ENCODE measurements around the gene NLRP12. TPM values are rescaled to one million over a fixed set of nuclear protein-coding genes. Genes with fewer than 3 reads are reported as not detected.
"Not testable (repeated sequence)": the region's sequence is repeated elsewhere in the genome, so short reads cannot be mapped to it uniquely, and the experiment has no call there.

NLRP12 gene
- total and polyA plus RNA-seq, 12 donors, result 0.10 to 0.78 (median 0.21) TPM; not detected in 3

DNA sequence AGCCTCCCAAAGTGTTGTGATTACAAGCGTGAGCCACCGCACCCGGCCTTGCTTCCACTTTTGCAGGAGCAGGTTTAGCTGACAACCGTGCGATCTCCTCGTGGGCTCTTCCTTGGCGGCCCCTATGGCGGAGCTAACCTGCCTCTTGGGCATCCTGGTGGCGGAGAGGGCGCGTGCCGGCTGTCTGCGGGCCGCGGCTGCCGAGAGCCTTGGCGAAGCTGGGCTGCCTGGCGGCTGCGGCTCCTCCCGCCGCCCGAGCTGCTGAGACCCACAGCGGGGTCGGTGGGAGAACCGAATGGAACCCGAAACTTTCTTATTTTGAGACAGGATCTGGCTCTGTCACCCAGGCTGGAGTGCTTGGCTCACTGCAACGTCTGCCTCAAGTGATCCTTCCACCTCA lies 55.7 kb downstream of the NLRP12 start:
- Histone ChIP-seq H3K36me3 (replicated peaks in 1 of 2) (no peaks in the 10 kb centered on the region), H3K27me3 (no peaks in the 10 kb centered on the region)

DNA sequence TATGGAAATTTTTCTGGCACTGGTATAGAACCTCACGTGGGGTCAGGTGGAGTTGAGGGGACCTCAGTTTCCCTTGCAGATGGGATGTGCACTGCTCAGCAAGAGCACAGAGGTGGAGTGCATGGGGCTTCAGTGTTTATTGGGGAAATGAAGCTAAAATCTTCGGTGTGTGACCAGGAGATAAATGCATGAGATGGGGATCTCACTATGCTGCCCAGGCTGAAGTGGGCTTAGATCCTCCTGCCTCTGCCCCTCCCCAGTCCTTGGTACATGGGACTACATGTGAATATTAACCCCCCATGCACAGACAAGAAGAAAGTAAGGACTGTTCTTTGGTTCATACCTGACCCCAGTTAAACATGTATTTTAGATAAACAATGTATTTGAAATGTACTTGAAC lies 65.1 kb downstream of the NLRP12 start:
- H3K36me3 ChIP-seq (replicated peaks in 1 of 2); H3K4me1 ChIP-seq (replicated peaks in 1 of 2); H3K4me3 ChIP-seq; H3K27ac ChIP-seq; DNase-seq; intact Hi-C loops (cut with DNase I); H3K27me3 ChIP-seq; H3K9me3 ChIP-seq (replicated peaks in 1 of 3): not testable (repeated sequence)
- WGBS, 4 donors, result 56 to 85% (median 71%) methylated on average over 2 of the region's 2 CpGs

More for the DNA sequence above, 55.7 kb downstream of the NLRP12 start:
- no peak overlapping the region for H3K4me3 ChIP-seq
- H3K9me3 ChIP-seq (replicated peaks in 1 of 3), result no peaks in the 10 kb centered on the region
- TF ChIP-seq POLR2A (IDR thresholded peaks at IDR 0.05), result no peak
- TF ChIP-seq, protein P1, sequence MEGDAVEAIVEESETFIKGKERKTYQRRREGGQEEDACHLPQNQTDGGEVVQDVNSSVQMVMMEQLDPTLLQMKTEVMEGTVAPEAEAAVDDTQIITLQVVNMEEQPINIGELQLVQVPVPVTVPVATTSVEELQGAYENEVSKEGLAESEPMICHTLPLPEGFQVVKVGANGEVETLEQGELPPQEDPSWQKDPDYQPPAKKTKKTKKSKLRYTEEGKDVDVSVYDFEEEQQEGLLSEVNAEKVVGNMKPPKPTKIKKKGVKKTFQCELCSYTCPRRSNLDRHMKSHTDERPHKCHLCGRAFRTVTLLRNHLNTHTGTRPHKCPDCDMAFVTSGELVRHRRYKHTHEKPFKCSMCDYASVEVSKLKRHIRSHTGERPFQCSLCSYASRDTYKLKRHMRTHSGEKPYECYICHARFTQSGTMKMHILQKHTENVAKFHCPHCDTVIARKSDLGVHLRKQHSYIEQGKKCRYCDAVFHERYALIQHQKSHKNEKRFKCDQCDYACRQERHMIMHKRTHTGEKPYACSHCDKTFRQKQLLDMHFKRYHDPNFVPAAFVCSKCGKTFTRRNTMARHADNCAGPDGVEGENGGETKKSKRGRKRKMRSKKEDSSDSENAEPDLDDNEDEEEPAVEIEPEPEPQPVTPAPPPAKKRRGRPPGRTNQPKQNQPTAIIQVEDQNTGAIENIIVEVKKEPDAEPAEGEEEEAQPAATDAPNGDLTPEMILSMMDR (IDR thresholded peaks at IDR 0.05), result no peak
- 89 to 95% (median 91%) methylated on average over 19 to 27 of the region's 27 CpGs for WGBS, 4 donors
- no peak for DNase-seq
- no peak overlapping the region for H3K27ac ChIP-seq
- no peaks in the 10 kb centered on the region for H3K4me1 ChIP-seq (replicated peaks in 1 of 2)
- intact Hi-C loops (cut with DNase I), result no loop called here

MicroRNAs within 50 kb of the gene (microRNA counts, 767-probe panel; counts per million panel counts)
- 0 counts per million in 2 donors for microRNA hsa-miR-371a-3p
- 0 counts per million in 2 donors for microRNA hsa-miR-371a-5p
- microRNA hsa-miR-371b-3p, result 0 counts per million in 2 donors
- 0 counts per million in 2 donors for microRNA hsa-miR-371b-5p
- microRNA hsa-miR-372, result 0 counts per million in 2 donors
- 0 counts per million in 2 donors for microRNA hsa-miR-373-3p
- microRNA hsa-miR-516a-3p, result 0 counts per million in 2 donors
- 0 counts per million in 2 donors for microRNA hsa-miR-516a-5p
- 0 counts per million in 2 donors for microRNA hsa-miR-522-3p

Small RNA genes lying within 50 kb of the gene (microRNA-seq; reads per million reads assigned to microRNA genes)
- gene MIR1283-2 (0 reads per million in 3 donors), gene MIR371A (0 reads per million in 3 donors), gene MIR372 (0 to 0.45 (median 0) reads per million in 3 donors), gene MIR373 (0 to 0.38 (median 0) reads per million in 3 donors), gene MIR516A1 (0 reads per million in 3 donors), gene MIR516A2 (0 reads per million in 3 donors), gene MIR519A1 (0 to 0.28 (median 0) reads per million in 3 donors), gene MIR521-1 (0 reads per million in 3 donors), gene MIR522 (0 to 2.2 (median 0) reads per million in 3 donors), gene MIR527 (0 to 0.45 (median 0) reads per million in 3 donors)

Small RNA genes lying within 50 kb of the gene (small RNA-seq; reads per million reads assigned to genes)
- gene AC008753.1 (0 reads per million in 2 donors), gene MIR1283-2 (0 reads per million in 2 donors), gene MIR371A (0 reads per million in 2 donors), gene MIR372 (0 reads per million in 2 donors), gene MIR373 (0 reads per million in 2 donors), gene MIR516A1 (0 reads per million in 2 donors), gene MIR516A2 (0 reads per million in 2 donors), gene MIR519A1 (0 reads per million in 2 donors), gene MIR521-1 (0 reads per million in 2 donors), gene MIR527 (0 reads per million in 2 donors), gene RNU6-1041P (0 reads per million in 2 donors), gene RNU6-165P (0 reads per million in 2 donors), gene RNU6-751P (0 reads per million in 2 donors), gene RNU6-982P (0 reads per million in 2 donors)

Other genes starting within 250 kb of the NLRP12 start
- gene DPRX, start 192.3 kb downstream of the NLRP12 start, total RNA-seq, result not detected
- not detected for gene DPRX, start 192.3 kb downstream of the NLRP12 start, polyA plus RNA-seq
- gene MYADM, start 43.6 kb upstream of the NLRP12 start, total RNA-seq, result 10 to 100 TPM in 8 of 9 donors, 1 to 10 TPM in 1; 6.5 to 74.0 (median 46.0) TPM
- 10 to 100 TPM; 19.7 to 23.4 (median 22.7) TPM for gene MYADM, start 43.6 kb upstream of the NLRP12 start, polyA plus RNA-seq
- gene PRKCG, start 57.9 kb upstream of the NLRP12 start, total RNA-seq, result not detected
- not detected for gene PRKCG, start 57.9 kb upstream of the NLRP12 start, polyA plus RNA-seq
- gene CACNG7, start 85.0 kb upstream of the NLRP12 start, total RNA-seq, result under 1 TPM in 2 of 9 donors, not detected in 7; 0.11 to 0.14 TPM
- 1 to 10 TPM in 1 of 3 donors, under 1 TPM in 2; 0.09 to 1.4 (median 0.13) TPM for gene CACNG7, start 85.0 kb upstream of the NLRP12 start, polyA plus RNA-seq
- gene CACNG8, start 138.6 kb upstream of the NLRP12 start, total RNA-seq, result under 1 TPM in 3 of 9 donors, not detected in 6; under 0.01 to 0.06 (median 0.04) TPM
- gene CACNG8, start 138.6 kb upstream of the NLRP12 start, polyA plus RNA-seq, result under 1 TPM in 2 of 3 donors, not detected in 1; under 0.01 to 0.03 TPM
- gene CACNG6, start 167.3 kb upstream of the NLRP12 start, total RNA-seq, result not detected
- gene CACNG6, start 167.3 kb upstream of the NLRP12 start, polyA plus RNA-seq, result not detected
- gene VSTM1, start 239.6 kb upstream of the NLRP12 start, total RNA-seq, result under 1 TPM in 1 of 9 donors, not detected in 8; 0.83 TPM
- not detected for gene VSTM1, start 239.6 kb upstream of the NLRP12 start, polyA plus RNA-seq

All from adrenal gland (tissue), 12 donors.